ENCODE results near the gene CLCA2. TPM values are rescaled to one million over a fixed set of nuclear protein-coding genes. Genes with fewer than 3 reads are reported as not detected.

Gene CLCA2
- polyA plus RNA-seq, 1 donor (not counting 4 experiments of a cell fraction or from before 2014, with no cell fraction given), result 407 TPM

GRCh38 chr1:86409416-86410021 is 14.5 kb upstream of the CLCA2 start:
- dilution Hi-C loops (cut with MboI; ENCODE audit: extremely low pct_ligation_motif_present, low sequenced_read_pairs), result no loop called here
- FAIRE-seq, result no peak

GRCh38 chr1:86410879-86411278 is 13.1 kb upstream of the CLCA2 start:
- Histone ChIP-seq H3K9me1 (ENCODE audit: control insufficient read depth, extremely low read depth, insufficient read depth, low read length) (no peaks in the 10 kb centered on the region), H3K27ac (ENCODE audit: control insufficient read depth, insufficient read depth, low read length) (no peak overlapping the region), H4K20me1 (ENCODE audit: control insufficient read depth, extremely low read depth, insufficient read depth, low read length) (no peaks in the 10 kb centered on the region), H3K36me3 (ENCODE audit: control insufficient read depth in 2 of 2, extremely low read depth in 1 of 2, insufficient read depth in 2 of 2, low read length in 2 of 2) (no peaks in the 10 kb centered on the region), H3K4me3 (ENCODE audit: control insufficient read depth in 2 of 3, extremely low read depth in 1 of 3, insufficient read depth in 2 of 3, low read depth in 1 of 3, low read length in 3 of 3) (no peak overlapping the region), H3K9ac (ENCODE audit: control insufficient read depth, extremely low read depth, insufficient read depth, low read length) (no peak overlapping the region), H3K79me2 (ENCODE audit: control insufficient read depth, insufficient read depth, low read length) (no peaks in the 10 kb centered on the region), H3K4me1 (ENCODE audit: control insufficient read depth, extremely low read depth, insufficient read depth, low read length) (no peaks in the 10 kb centered on the region), H3K9me3 (ENCODE audit: control insufficient read depth, low read depth, low read length) (no peaks in the 10 kb centered on the region), H3K4me2 (ENCODE audit: control insufficient read depth, extremely low read depth, insufficient read depth, low read depth, low read length) (no peak overlapping the region), H2AFZ (ENCODE audit: control insufficient read depth, low read length) (no peak overlapping the region), H3K27me3 (ENCODE audit: control insufficient read depth, extremely low read depth, insufficient read depth, low read length) (no peaks in the 10 kb centered on the region)
- DNase-seq (ENCODE audit: low read depth, low spot score) (no peak), FAIRE-seq (no peak)
- dilution Hi-C loops (cut with MboI; ENCODE audit: extremely low pct_ligation_motif_present, low sequenced_read_pairs), result no loop called here
- no peak for TF ChIP-seq EZH2 (IDR thresholded peaks at IDR 0.05; ENCODE audit: low read length)
- no peak for TF ChIP-seq CTCF (optimal IDR thresholded peaks at IDR 0.05 in 1 of 3, IDR thresholded peaks at IDR 0.05 in 1 of 3, conservative IDR thresholded peaks at IDR 0.05 in 1 of 3; ENCODE audit: extremely low read depth in 1 of 3, insufficient read depth in 2 of 3, low read length in 3 of 3)

More at GRCh38 chr1:86409416-86410021, 14.5 kb upstream of the CLCA2 start:
- H3K9me1 ChIP-seq (ENCODE audit: control insufficient read depth, extremely low read depth, insufficient read depth, low read length), result no peaks in the 10 kb centered on the region
- TF ChIP-seq CTCF (optimal IDR thresholded peaks at IDR 0.05 in 1 of 3, IDR thresholded peaks at IDR 0.05 in 1 of 3, conservative IDR thresholded peaks at IDR 0.05 in 1 of 3; ENCODE audit: extremely low read depth in 1 of 3, insufficient read depth in 2 of 3, low read length in 3 of 3), result no peak
- no peak for TF ChIP-seq EZH2 (IDR thresholded peaks at IDR 0.05; ENCODE audit: low read length)
- no peak overlapping the region for H3K4me3 ChIP-seq (ENCODE audit: control insufficient read depth in 2 of 3, extremely low read depth in 1 of 3, insufficient read depth in 2 of 3, low read depth in 1 of 3, low read length in 3 of 3)
- no peak overlapping the region for H3K4me2 ChIP-seq (ENCODE audit: control insufficient read depth, extremely low read depth, insufficient read depth, low read depth, low read length)
- H3K27ac ChIP-seq (ENCODE audit: control insufficient read depth, insufficient read depth, low read length), result no peak overlapping the region
- H4K20me1 ChIP-seq (ENCODE audit: control insufficient read depth, extremely low read depth, insufficient read depth, low read length), result no peaks in the 10 kb centered on the region
- no peaks in the 10 kb centered on the region for H3K79me2 ChIP-seq (ENCODE audit: control insufficient read depth, insufficient read depth, low read length)
- no peak for DNase-seq (ENCODE audit: low read depth, low spot score)
- H3K36me3 ChIP-seq (ENCODE audit: control insufficient read depth in 2 of 2, extremely low read depth in 1 of 2, insufficient read depth in 2 of 2, low read length in 2 of 2), result no peaks in the 10 kb centered on the region
- H3K4me1 ChIP-seq (ENCODE audit: control insufficient read depth, extremely low read depth, insufficient read depth, low read length), result no peaks in the 10 kb centered on the region
- H3K9me3 ChIP-seq (ENCODE audit: control insufficient read depth, low read depth, low read length), result no peaks in the 10 kb centered on the region
- H3K9ac ChIP-seq (ENCODE audit: control insufficient read depth, extremely low read depth, insufficient read depth, low read length), result no peak overlapping the region
- no peak overlapping the region for H2AFZ ChIP-seq (ENCODE audit: control insufficient read depth, low read length)
- no peaks in the 10 kb centered on the region for H3K27me3 ChIP-seq (ENCODE audit: control insufficient read depth, extremely low read depth, insufficient read depth, low read length)

Data from keratinocyte (primary cell).